ENCODE data around the gene PLA2G4F.

- no peak for TF ChIP-seq CTCF (IDR thresholded peaks at IDR 0.05)
- TF ChIP-seq POLR2A (IDR thresholded peaks at IDR 0.05): no peak
These were observed 23.1 kb downstream of the PLA2G4F start for GRCh38 chr15:42133356-42133755.

Data from gastroesophageal sphincter (tissue), 3 donors.